T-cell (primary cell): Measurements from ENCODE around the gene NYAP1. TPM values are rescaled to one million over a fixed set of nuclear protein-coding genes. Genes with fewer than 3 reads are reported as not detected.
"Not testable (repeated sequence)": the region's sequence is repeated elsewhere in the genome, so short reads cannot be mapped to it uniquely, and the experiment has no call there.

Experiments
- ATAC-seq, 4 experiments: fragments of 200-7000 bp in 3 of 4; fragments of 150-1000 bp in 1 of 4; cut with Tn5 transposase; replicated peaks in 1 of 4; 1 replicate in 3 of 4; 2 replicates in 1 of 4; pipeline ENCODE4 v1.10.0; 2021; ENCODE audit warnings: moderate library complexity in 3 of 4, mild to moderate bottlenecking in 2 of 4, moderate number of reproducible peaks in 1 of 4
- CTCF ChIA-PET, 2 donors: fragments of 300-600 bp; sonication (Branson Sonifier 250); formaldehyde crosslinking; loops; one replicate each; lab custom pipeline; 2022; ENCODE audit warnings: antibody characterized with exemption in 2 of 2; lab: Charles Lee
- POLR2A ChIA-PET, 2 donors: fragments of 300-600 bp; sonication (Branson Sonifier 250); formaldehyde crosslinking; loops; one replicate each; lab custom pipeline; 2022; ENCODE audit warnings: antibody characterized with exemption in 2 of 2; lab: Charles Lee
- DNase-seq, 35 experiments: peaks; one replicate each; pipeline versions ENCODE4 v3.0.0 to v3.0.0-alpha.2; 2013 to 2023
- H3K27ac ChIP-seq: one replicate; pipeline ENCODE4 v1.5.1; 2013; ENCODE audit warnings: low read length
- H3K27me3 ChIP-seq, 2 experiments: replicated peaks in 1 of 2; 1 replicate in 1 of 2; 2 replicates in 1 of 2; pipeline versions ENCODE4 v1.6.1 to v1.7.0; 2013; ENCODE audit warnings: low read length in 1 of 2, mixed read lengths in 1 of 2; ENCODE audit not compliant: control insufficient read depth in 2 of 2, insufficient read depth in 2 of 2; ENCODE audit errors: extremely low read depth in 1 of 2
- H3K36me3 ChIP-seq, 2 donors: 1 replicate in 1 of 2; 2 replicates in 1 of 2; pipeline versions ENCODE4 v1.6.1 to v1.7.0; 2013; ENCODE audit warnings: low read length in 1 of 2; ENCODE audit not compliant: control insufficient read depth in 2 of 2, insufficient read depth in 1 of 2; ENCODE audit errors: extremely low read depth in 1 of 2
- H3K4me1 ChIP-seq, 2 experiments: 1 replicate in 1 of 2; 2 replicates in 1 of 2; pipeline versions ENCODE4 v1.6.1 to v1.7.0; 2013; ENCODE audit warnings: low read length in 2 of 2, mixed read lengths in 1 of 2; ENCODE audit not compliant: insufficient read depth in 2 of 2, control insufficient read depth in 1 of 2; ENCODE audit errors: extremely low read depth in 1 of 2
- H3K4me3 ChIP-seq, 2 donors: 1 replicate in 1 of 2; 2 replicates in 1 of 2; pipeline versions ENCODE4 v1.5.1 to v1.7.0; 2013; ENCODE audit warnings: mild to moderate bottlenecking in 2 of 2, low read length in 1 of 2, moderate library complexity in 1 of 2; ENCODE audit not compliant: control insufficient read depth in 1 of 2; ENCODE audit errors: extremely low read depth in 1 of 2
- H3K9me3 ChIP-seq: 2 replicates; pipeline ENCODE4 v1.7.0; 2013
- H3K27ac Mint-ChIP-seq, 2 donors: one replicate each; pipeline ENCODE4 v1.8.0; 2020 to 2021; ENCODE audit warnings: mild to moderate bottlenecking in 2 of 2, mixed read lengths in 2 of 2
- H3K27me3 Mint-ChIP-seq, 2 donors: one replicate each; pipeline ENCODE4 v1.8.0; 2021 to 2022; ENCODE audit warnings: mixed read lengths in 2 of 2
- H3K36me3 Mint-ChIP-seq: one replicate; pipeline ENCODE4 v1.8.0; 2021; ENCODE audit warnings: mixed read lengths
- H3K4me1 Mint-ChIP-seq, 3 donors: one replicate each; pipeline ENCODE4 v1.8.0; 2020 to 2022; ENCODE audit warnings: mixed read lengths in 3 of 3, mild to moderate bottlenecking in 1 of 3
- H3K4me3 Mint-ChIP-seq, 3 donors: one replicate each; pipeline ENCODE4 v1.8.0; 2020 to 2022; ENCODE audit warnings: mild to moderate bottlenecking in 3 of 3, mixed read lengths in 3 of 3, moderate library complexity in 3 of 3
- H3K9me3 Mint-ChIP-seq, 3 donors: one replicate each; pipeline ENCODE4 v1.8.0; 2020 to 2022; ENCODE audit warnings: mixed read lengths in 3 of 3
- WGBS: methylation state at CpG from one replicate; pipeline ENCODE4 v1.1.5; 2013; ENCODE audit warnings: missing lambda C conversion rate; ENCODE audit not compliant: insufficient coverage; 5-methylcytosine and 5-hydroxymethylcytosine counted together
- total RNA-seq, 35 experiments: library from RNA in 6 of 35; stranded (reverse) in 6 of 35; fragments of 120-200 nt in 1 of 35; gene quantifications; one replicate each; pipeline versions ENCODE4 v1.2.1 to v1.2.4 and lab custom pipeline; 2013 to 2026

NYAP1 gene
- total RNA-seq, 5 donors from 2014 or later (not counting 1 experiment from before 2014, with no cell fraction given), result 0.50 to 1.4 (median 0.99) TPM

DNA sequence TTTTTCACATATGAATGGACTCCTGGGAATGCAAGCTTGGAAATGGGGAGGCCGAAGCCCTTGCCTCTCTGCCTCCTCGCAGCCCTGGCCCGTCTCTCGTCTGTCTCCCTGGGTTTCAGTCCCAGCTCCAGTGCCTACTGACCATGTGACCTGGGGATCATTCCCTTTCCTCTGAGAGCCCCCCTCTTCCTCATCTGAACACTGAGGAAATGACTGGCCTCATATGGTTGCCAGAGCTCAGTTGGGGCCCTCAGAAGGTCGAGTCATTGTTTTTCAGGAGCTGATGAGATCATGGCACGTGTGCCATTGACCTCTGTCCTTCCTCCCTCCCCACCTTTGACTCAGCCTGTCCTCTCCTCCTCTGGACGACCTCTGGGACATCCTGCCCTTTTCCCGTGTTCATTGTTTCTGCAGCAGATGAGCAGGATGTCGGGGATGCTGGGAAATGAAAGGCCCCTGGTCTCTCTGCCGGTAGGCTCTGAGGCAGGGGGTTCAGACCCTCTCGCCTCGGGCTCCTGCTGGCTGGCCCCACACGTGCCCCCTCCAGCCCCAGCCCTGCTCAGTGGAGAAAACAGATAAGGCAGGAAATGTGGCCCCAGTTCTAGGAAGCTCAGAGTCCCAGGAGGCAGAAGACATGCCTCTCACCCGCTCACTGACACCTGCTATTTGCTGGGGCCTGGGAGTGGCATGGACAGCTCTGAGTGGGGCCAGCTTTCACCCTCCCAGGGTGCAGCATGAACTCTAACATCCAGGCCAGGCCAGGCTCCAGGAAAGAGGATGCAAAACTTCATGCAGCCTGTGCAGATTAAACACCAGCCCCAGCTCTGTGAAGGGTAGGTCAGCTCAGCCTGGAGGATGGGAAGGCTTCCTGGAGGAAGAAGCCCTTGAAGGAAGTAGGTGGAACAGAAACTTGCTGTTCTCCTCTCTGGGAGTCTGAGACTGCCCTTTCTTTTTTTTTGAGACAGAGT lies 39.1 kb upstream of the NYAP1 start:
- H3K4me1 ChIP-seq, result peaks cover 2 to 12% of the 10 kb centered on the region in 2 experiments
- WGBS, result 55% methylated on average over 12 of the region's 14 CpGs
- no peaks in the 10 kb centered on the region for H3K27me3 ChIP-seq
- no peaks in the 10 kb centered on the region for H3K36me3 ChIP-seq
- no peak overlapping the region for H3K4me3 ChIP-seq
- Mint-ChIP-seq H3K36me3 (no peaks in the 10 kb centered on the region), H3K9me3 (no peaks in the 10 kb centered on the region), H3K27ac (peak overlapping the region; percentile 64 to 65), H3K27me3 (no peaks in the 10 kb centered on the region), H3K4me3 (no peak overlapping the region), H3K4me1 (peaks cover 7 to 18% (median 7%) of the 10 kb centered on the region in 3 donors)
- H3K27ac ChIP-seq, result no peak overlapping the region
- no peaks in the 10 kb centered on the region for H3K9me3 ChIP-seq
- ATAC-seq, result peak; percentile 15 to 49 (median 44)
- ChIA-PET CTCF (no interaction called here), POLR2A (interaction anchor here in 1 of 2 donors (0.6 kb wide), 1 partner anchor 261 kb away, joined by 3 read pairs; no protein-coding TSS in a partner anchor)
- DNase-seq, result no peak

DNA sequence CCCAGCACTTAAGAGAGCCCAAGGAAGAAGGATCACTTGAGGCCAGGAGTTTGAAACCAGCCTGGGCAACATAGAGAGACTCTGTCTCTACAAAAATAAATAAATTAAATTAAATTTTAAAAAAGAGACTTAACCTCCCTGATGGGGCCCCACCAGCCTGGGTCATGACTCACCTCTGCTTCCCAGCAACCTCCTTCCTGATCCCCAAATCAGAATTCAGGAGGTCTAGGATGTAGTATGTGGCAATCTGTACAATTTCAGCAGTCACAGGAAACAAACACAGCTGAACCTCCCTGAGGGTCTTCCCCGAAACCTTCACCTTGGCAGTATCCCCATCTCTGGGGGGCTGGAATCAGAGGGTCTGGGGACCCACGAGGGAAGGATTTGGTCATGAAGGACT lies 37.7 kb upstream of the NYAP1 start:
- WGBS, result 67% methylated on average over 1 of the region's 2 CpGs
- Histone ChIP-seq H3K27ac (no peak overlapping the region), H3K36me3 (no peaks in the 10 kb centered on the region), H3K27me3 (peaks cover 0 to 3% of the 10 kb centered on the region in 2 experiments), H3K4me3 (no peak overlapping the region), H3K4me1 (peaks cover 2 to 22% of the 10 kb centered on the region in 2 experiments), H3K9me3 (no peaks in the 10 kb centered on the region)
- Mint-ChIP-seq H3K4me1 (peaks cover 7 to 25% (median 11%) of the 10 kb centered on the region in 3 donors), H3K4me3 (no peak overlapping the region), H3K36me3 (no peaks in the 10 kb centered on the region), H3K27ac (no peak overlapping the region), H3K27me3 (no peaks in the 10 kb centered on the region), H3K9me3 (no peaks in the 10 kb centered on the region)
- POLR2A ChIA-PET, result no interaction called here
- CTCF ChIA-PET, result no interaction called here
- ATAC-seq, result no peak
- no peak for DNase-seq

DNA sequence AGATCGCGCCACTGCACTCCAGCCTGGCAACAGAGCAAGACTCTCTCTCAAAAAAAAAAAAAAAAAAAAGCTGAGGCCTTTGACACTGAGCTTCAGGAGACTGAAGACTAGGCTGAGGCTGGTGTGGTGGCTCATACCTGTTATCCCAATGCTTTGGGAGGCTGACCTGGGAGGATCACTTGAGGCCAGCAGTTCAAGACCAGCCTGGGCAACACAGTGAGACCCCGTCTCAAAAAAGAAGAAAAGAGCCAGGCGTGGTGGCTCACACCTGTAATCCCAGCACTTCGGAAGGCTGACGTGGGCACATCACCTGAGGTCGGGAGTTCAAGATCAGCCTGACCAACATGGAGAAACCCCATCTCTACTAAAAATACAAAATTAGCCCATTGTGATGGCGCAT lies 36.4 kb upstream of the NYAP1 start:
- not testable (repeated sequence) for H3K36me3 ChIP-seq, H3K27ac Mint-ChIP-seq, H3K9me3 ChIP-seq, H3K27me3 Mint-ChIP-seq, H3K36me3 Mint-ChIP-seq, ATAC-seq, H3K4me3 ChIP-seq, H3K27ac ChIP-seq, H3K27me3 ChIP-seq, H3K4me3 Mint-ChIP-seq, H3K9me3 Mint-ChIP-seq, DNase-seq
- 91% methylated on average over 5 of the region's 8 CpGs for WGBS
- peaks cover 7 to 25% (median 11%) of the 10 kb centered on the region in 3 donors for H3K4me1 Mint-ChIP-seq
- CTCF ChIA-PET, result interaction anchor here (0.6 to 1.3 kb wide), 4 partner anchors 12 to 1961 kb away, joined by 3 to 4 read pairs (median 3); no protein-coding TSS in a partner anchor
- peaks cover 2 to 22% of the 10 kb centered on the region in 2 experiments for H3K4me1 ChIP-seq
- POLR2A ChIA-PET, result interaction anchor here in 1 of 2 donors (0.7 kb wide), 1 partner anchor 13 kb away, joined by 6 read pairs; no protein-coding TSS in a partner anchor

DNA sequence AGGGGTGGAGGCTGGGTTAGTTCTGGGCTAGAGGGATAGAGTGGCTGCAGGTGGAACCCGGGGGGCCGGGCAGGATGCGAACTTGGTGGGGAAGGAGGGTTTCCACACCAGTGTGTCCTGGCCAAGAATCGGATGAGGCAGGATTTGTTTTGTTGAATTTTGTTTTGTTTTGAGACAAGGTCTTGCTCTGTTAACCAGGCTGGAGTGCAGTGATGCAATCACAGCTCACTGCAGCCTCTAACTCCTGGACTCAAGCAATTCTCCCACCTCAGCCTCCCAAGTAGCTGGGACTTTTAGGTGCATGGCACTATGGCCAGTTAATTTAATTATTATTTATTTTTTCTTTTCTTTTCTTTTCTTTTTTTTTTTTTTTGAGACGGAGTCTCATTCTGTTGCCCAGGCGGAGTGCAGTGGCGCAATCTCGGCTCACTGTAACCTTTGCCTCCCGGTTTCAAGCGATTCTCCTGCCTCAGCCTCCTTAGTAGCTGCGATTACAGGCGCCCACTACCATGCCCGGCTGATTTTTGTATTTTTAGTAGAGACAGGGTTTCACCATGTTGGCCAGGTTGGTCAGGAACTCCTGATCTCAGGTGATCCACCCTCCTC lies 34.4 kb upstream of the NYAP1 start:
- POLR2A ChIA-PET, result no interaction called here
- Histone ChIP-seq H3K4me3 (no peak overlapping the region), H3K27me3 (peaks cover 0 to 3% of the 10 kb centered on the region in 2 experiments), H3K27ac (no peak overlapping the region), H3K36me3 (no peaks in the 10 kb centered on the region), H3K9me3 (no peaks in the 10 kb centered on the region), H3K4me1 (peaks cover 2 to 31% of the 10 kb centered on the region in 2 experiments)
- Mint-ChIP-seq H3K27me3 (no peaks in the 10 kb centered on the region), H3K9me3 (no peaks in the 10 kb centered on the region), H3K27ac (peak overlapping the region in 1 of 2 donors; percentile 16), H3K36me3 (no peaks in the 10 kb centered on the region), H3K4me1 (peaks cover 7 to 18% (median 14%) of the 10 kb centered on the region in 3 donors), H3K4me3 (peak overlapping the region in 2 of 3 donors; percentile 22 to 25)
- no CpG with 5 or more reads among the region's 13 CpGs for WGBS
- no peak for ATAC-seq
- CTCF ChIA-PET, result interaction anchor here (0.6 to 1.5 kb wide), 4 partner anchors 11 to 244 kb away, joined by 3 to 5 read pairs (median 3); partner anchors contain the start of gene ZCWPW1 (in 1 of the 2)
- DNase-seq, result no peak

DNA sequence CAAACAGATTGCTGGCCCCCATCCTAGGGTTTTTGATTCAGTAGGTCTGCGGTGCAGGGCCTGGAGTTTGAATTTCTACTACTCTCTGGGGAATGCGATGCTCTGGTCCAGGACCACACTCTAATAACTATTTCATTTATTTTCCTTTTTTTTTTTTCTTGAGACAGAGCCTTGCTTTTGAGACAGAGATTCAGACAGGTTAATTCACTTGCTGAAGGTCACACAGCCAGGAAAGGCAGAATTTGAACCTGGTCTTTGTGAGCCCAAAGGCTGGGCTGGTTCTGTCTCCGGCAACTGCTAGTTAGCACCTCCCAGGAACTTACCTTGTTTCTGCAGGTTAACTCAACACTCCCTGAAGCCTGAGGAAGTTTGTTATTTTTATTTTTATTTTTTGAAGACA lies 31.2 kb upstream of the NYAP1 start:
- H3K9me3 Mint-ChIP-seq, result no peaks in the 10 kb centered on the region
- POLR2A ChIA-PET, result interaction anchor here in 1 of 2 donors (0.6 kb wide), 1 partner anchor 12 kb away, joined by 3 read pairs; no protein-coding TSS in a partner anchor
- H3K4me1 Mint-ChIP-seq, result peaks cover 9 to 26% (median 22%) of the 10 kb centered on the region in 3 donors
- ATAC-seq, result no peak
- H3K27me3 Mint-ChIP-seq, result no peaks in the 10 kb centered on the region
- WGBS, result 100% methylated on average over 1 of the region's 3 CpGs
- DNase-seq, result no peak
- Histone ChIP-seq H3K27me3 (peaks cover 0 to 3% of the 10 kb centered on the region in 2 experiments), H3K9me3 (no peaks in the 10 kb centered on the region), H3K4me3 (no peak overlapping the region), H3K4me1 (peaks cover 0 to 28% of the 10 kb centered on the region in 2 experiments), H3K27ac (no peak overlapping the region), H3K36me3 (no peaks in the 10 kb centered on the region)
- no peak overlapping the region for H3K4me3 Mint-ChIP-seq
- CTCF ChIA-PET, result no interaction called here
- H3K36me3 Mint-ChIP-seq, result no peaks in the 10 kb centered on the region
- H3K27ac Mint-ChIP-seq, result no peak overlapping the region

DNA sequence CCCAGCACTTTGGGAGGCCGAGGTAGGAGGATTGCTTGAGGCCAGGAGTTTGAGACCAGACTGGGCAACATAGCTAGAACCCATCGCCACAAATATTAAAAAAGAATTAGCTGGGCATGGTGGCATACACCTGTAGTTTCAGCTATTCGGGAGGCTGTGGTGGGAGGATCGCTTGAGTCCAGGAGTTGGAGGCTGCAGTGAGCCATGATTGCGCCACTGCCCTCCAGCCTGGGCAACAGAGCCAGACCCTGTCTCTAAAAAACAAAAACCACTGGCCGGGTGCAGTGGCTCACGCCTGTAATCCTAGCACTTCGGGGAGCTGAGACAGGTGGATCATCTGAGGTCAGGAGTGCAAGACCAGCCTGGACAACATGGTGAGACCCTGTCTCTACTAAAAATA lies 29.9 kb upstream of the NYAP1 start:
- DNase-seq, H3K27ac ChIP-seq, H3K4me3 Mint-ChIP-seq, H3K36me3 ChIP-seq, ATAC-seq, H3K9me3 Mint-ChIP-seq, H3K4me3 ChIP-seq, H3K9me3 ChIP-seq, H3K27me3 Mint-ChIP-seq, H3K27me3 ChIP-seq, H3K36me3 Mint-ChIP-seq: not testable (repeated sequence)
- H3K27ac Mint-ChIP-seq, result peak overlapping the region in 1 of 2 donors; percentile 81
- CTCF ChIA-PET, result interaction anchor here (0.6 to 1.9 kb wide), 6 partner anchors 15 to 515 kb away, joined by 3 to 6 read pairs (median 4); no protein-coding TSS in a partner anchor
- POLR2A ChIA-PET, result interaction anchor here in 1 of 2 donors (0.6 to 0.9 kb wide), 3 partner anchors 9 to 34 kb away, joined by 4 to 6 read pairs (median 4); no protein-coding TSS in a partner anchor
- 96% methylated on average over 7 of the region's 8 CpGs for WGBS
- H3K4me1 Mint-ChIP-seq, result peaks cover 9 to 26% (median 22%) of the 10 kb centered on the region in 3 donors
- H3K4me1 ChIP-seq, result peaks cover 0 to 28% of the 10 kb centered on the region in 2 experiments
